ENCODE results near the gene GAGE2A. TPM values are rescaled to one million over a fixed set of nuclear protein-coding genes. Genes with fewer than 3 reads are reported as not detected.
"Not testable (repeated sequence)": the region's sequence is repeated elsewhere in the genome, so short reads cannot be mapped to it uniquely, and the experiment has no call there.

GAGE2A gene, protein sequence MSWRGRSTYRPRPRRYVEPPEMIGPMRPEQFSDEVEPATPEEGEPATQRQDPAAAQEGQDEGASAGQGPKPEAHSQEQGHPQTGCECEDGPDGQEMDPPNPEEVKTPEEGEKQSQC
- polyA plus RNA-seq (ENCODE audit: insufficient read depth in 1 of 5, insufficient read length in 5 of 5, low replicate concordance in 1 of 5) = not detected
- long read RNA-seq, donor 1 = 0 reads
- long read RNA-seq, donor 2 = 0 reads
- long read RNA-seq, donor 3 = 0 reads
- long read RNA-seq, donor 4 = 0 reads
- long read RNA-seq, donor 5 = 0 reads
- long read RNA-seq, donor 6 = 0 reads
- long read RNA-seq, donor 7 = 0 reads
- long read RNA-seq, donor 8 = 0 reads

DNA sequence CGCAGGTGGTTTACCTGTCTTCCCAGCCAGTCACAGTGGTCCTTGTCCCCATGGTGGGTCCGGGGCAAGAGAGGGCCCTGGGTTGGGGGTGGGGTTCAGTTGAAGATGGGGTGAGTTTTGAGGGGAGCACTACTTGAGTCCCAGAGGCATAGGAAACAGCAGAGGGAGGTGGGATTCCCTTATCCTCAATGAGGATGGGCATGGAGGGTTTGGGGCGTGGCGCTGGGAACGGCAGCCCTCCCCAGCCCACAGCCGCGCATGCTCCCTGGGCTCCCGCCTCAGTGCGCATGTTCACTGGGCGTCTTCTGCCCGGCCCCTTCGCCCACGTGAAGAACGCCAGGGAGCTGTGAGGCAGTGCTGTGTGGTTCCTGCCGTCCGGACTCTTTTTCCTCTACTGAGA, at the start of gene GAGE2A:
Gene GAGE2A, plus strand, starts transcription at position 301 of the 400 bp plus-strand sequence. CDS start 1,155 bp downstream, outside the sequence.
- DNase-seq = not testable (repeated sequence)

DNA sequence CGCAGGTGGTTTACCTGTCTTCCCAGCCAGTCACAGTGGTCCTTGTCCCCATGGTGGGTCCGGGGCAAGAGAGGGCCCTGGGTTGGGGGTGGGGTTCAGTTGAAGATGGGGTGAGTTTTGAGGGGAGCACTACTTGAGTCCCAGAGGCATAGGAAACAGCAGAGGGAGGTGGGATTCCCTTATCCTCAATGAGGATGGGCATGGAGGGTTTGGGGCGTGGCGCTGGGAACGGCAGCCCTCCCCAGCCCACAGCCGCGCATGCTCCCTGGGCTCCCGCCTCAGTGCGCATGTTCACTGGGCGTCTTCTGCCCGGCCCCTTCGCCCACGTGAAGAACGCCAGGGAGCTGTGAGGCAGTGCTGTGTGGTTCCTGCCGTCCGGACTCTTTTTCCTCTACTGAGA, 47.9 kb upstream of the GAGE2A start, which contains the start of gene GAGE12D:
Gene GAGE12D, plus strand, starts transcription at position 301 of the 400 bp plus-strand sequence. CDS start 1,155 bp downstream, outside the sequence.
- DNase-seq = not testable (repeated sequence)

DNA sequence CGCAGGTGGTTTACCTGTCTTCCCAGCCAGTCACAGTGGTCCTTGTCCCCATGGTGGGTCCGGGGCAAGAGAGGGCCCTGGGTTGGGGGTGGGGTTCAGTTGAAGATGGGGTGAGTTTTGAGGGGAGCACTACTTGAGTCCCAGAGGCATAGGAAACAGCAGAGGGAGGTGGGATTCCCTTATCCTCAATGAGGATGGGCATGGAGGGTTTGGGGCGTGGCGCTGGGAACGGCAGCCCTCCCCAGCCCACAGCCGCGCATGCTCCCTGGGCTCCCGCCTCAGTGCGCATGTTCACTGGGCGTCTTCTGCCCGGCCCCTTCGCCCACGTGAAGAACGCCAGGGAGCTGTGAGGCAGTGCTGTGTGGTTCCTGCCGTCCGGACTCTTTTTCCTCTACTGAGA, 38.3 kb upstream of the GAGE2A start, which contains the start of gene GAGE12E:
Gene GAGE12E, plus strand, starts transcription at position 301 of the 400 bp plus-strand sequence. CDS start 1,155 bp downstream, outside the sequence.
- not testable (repeated sequence) for DNase-seq

DNA sequence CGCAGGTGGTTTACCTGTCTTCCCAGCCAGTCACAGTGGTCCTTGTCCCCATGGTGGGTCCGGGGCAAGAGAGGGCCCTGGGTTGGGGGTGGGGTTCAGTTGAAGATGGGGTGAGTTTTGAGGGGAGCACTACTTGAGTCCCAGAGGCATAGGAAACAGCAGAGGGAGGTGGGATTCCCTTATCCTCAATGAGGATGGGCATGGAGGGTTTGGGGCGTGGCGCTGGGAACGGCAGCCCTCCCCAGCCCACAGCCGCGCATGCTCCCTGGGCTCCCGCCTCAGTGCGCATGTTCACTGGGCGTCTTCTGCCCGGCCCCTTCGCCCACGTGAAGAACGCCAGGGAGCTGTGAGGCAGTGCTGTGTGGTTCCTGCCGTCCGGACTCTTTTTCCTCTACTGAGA, 28.8 kb upstream of the GAGE2A start, which contains the start of gene GAGE12F:
Gene GAGE12F, plus strand, starts transcription at position 301 of the 400 bp plus-strand sequence. CDS start 1,155 bp downstream, outside the sequence.
- not testable (repeated sequence) for DNase-seq

DNA sequence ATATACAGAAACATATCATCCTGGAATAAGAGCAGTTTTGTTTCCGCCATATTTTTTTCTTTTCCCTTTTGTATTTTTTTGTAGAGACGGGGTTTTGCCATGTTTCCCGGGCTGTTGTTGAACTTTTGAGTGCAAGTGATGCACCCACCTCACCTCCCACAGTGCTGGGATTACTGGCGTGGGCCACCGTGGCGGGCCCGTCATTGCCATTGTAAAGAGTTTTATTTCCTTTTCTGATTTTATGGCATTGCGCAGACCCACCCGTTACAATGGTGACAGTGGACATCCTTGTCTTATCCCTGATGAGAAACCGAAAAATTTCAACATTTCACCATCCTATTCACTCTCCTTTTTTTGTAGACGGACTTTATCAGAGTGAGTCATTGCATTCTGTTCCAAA, 20.6 kb upstream of the GAGE2A start:
- not testable (repeated sequence) for DNase-seq

DNA sequence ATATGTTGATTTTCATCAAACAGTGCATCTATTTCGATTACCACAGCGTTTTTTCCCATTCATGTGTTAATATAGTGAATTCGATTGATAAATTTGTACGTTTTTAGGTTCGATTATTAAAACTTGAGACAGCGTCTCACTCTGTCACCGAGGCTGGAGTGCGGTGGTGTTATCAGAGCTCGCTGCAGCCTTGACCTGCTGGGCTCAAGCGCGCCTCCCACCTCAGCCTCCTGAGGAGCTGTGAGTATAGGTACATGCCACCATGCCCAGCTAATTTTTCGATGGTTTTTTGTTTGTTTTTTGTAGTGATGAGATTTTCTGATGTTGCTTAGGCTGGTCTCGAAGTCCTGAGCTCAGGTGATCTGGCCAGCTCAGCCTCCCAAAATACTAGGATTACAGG, 20.1 kb upstream of the GAGE2A start:
- DNase-seq = not testable (repeated sequence)

DNA sequence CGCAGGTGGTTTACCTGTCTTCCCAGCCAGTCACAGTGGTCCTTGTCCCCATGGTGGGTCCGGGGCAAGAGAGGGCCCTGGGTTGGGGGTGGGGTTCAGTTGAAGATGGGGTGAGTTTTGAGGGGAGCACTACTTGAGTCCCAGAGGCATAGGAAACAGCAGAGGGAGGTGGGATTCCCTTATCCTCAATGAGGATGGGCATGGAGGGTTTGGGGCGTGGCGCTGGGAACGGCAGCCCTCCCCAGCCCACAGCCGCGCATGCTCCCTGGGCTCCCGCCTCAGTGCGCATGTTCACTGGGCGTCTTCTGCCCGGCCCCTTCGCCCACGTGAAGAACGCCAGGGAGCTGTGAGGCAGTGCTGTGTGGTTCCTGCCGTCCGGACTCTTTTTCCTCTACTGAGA, 19.2 kb upstream of the GAGE2A start, which contains the start of gene GAGE12G:
Gene GAGE12G, plus strand, starts transcription at position 301 of the 400 bp plus-strand sequence. CDS start 1,155 bp downstream, outside the sequence.
- not testable (repeated sequence) for DNase-seq

DNA sequence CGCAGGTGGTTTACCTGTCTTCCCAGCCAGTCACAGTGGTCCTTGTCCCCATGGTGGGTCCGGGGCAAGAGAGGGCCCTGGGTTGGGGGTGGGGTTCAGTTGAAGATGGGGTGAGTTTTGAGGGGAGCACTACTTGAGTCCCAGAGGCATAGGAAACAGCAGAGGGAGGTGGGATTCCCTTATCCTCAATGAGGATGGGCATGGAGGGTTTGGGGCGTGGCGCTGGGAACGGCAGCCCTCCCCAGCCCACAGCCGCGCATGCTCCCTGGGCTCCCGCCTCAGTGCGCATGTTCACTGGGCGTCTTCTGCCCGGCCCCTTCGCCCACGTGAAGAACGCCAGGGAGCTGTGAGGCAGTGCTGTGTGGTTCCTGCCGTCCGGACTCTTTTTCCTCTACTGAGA, 9.6 kb upstream of the GAGE2A start, which contains the start of gene GAGE12H:
Gene GAGE12H, plus strand, starts transcription at position 301 of the 400 bp plus-strand sequence. CDS start 1,155 bp downstream, outside the sequence.
- not testable (repeated sequence) for DNase-seq

DNA sequence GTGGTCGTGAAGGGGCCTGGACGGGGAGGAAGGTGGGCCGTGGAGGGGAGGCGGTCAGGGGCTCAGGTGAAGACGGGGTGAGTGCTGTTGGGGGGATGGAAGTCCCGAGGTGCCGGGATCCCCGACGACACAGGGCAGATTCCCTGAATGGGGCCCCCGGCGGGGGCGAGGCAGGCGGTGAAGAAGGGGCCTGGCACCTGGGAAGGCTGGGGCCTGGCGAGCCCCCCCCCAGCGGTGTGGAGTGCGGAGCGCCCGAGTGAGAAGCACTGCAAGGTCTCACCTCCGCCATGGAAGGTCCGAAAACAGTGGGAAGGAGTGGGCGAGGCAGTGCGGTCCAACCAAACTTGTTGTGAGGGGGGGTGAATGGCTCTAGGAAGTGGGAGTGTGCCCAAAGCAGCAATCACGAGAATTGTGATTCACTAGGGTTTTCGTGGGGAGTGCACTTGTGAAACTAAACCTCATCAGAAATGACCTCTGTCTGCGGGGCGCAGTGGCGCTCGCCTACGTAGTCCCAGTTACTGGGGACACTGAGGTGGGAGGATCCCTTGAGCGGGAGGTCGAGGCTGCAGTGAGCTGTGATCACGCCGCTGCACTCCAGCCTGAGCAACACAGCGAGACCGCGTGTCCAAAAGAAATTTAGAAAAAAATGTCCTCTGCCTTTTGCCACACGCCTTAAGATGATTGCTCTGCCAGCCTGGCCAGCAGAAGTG, 628 bp downstream of the GAGE2A start:
- DNase-seq = not testable (repeated sequence)

DNA sequence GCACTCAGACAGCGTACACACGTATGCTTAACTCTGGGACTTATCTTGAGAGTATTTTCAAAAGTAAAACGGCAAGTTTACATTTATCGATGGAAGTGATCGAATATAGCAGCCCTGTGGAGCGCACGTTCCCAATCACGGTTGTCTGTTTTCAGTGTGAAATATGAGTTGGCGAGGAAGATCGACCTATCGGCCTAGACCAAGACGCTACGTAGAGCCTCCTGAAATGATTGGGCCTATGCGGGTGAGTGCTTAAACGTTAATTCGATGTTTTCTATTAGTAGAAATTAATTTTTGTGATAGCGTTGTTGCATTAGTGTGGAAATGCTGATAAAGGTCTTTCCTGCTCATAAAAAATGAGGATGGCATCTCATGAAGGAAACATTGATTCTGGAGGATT, 1.2 kb downstream of the GAGE2A start:
- DNase-seq = not testable (repeated sequence)

DNA sequence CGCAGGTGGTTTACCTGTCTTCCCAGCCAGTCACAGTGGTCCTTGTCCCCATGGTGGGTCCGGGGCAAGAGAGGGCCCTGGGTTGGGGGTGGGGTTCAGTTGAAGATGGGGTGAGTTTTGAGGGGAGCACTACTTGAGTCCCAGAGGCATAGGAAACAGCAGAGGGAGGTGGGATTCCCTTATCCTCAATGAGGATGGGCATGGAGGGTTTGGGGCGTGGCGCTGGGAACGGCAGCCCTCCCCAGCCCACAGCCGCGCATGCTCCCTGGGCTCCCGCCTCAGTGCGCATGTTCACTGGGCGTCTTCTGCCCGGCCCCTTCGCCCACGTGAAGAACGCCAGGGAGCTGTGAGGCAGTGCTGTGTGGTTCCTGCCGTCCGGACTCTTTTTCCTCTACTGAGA, 9.4 kb downstream of the GAGE2A start, which contains the start of gene GAGE1:
Gene GAGE1, plus strand, starts transcription at position 301 of the 400 bp plus-strand sequence. CDS start 1,155 bp downstream, outside the sequence.
- not testable (repeated sequence) for DNase-seq

DNA sequence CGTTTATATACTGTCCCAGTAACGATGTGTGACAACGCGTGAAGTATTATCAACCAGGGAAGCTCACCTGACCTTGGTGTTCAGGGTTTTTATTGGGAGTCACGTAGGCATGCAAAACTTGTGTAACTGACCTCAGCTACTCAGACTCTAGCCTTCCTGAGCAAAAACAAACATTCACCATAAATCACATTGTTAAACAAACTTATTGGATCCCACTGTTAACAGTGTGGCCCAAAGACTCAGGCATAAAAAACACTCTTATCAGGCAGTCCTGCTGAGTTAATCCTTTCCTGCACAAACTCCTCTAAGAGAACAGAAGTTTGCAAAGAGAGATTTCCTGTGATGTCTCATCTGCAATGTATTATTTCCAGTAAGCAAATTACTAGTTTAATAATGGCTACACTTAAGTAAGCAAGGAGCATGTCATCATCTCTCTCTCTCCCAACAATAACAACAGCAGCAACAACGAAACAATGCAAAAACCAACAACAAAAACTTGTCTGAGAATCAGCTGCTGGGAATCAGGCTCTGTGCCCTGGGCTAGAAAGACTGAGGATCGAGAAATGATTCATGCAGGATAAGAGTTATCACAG, 21.5 kb downstream of the GAGE2A start:
- no peak for DNase-seq

DNA sequence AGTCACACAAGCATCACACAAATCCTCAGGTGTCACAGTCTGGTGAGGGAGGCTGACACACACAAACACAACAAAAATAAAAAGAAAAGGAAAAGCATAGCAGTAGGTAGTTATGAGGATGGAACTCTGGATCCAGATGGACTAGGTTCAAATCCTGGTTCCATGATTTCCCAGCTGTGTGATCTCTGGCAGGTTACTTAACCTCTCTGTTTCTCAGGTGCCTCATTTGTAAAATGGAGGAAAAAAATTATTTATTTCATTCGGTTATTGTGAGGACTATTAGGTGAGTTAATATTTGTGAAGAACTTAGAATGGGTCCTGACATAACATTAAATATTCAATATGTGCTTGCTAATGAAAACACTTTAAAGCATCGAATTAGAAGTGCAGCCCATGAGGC, 29.3 kb downstream of the GAGE2A start:
- no peak for DNase-seq

DNA sequence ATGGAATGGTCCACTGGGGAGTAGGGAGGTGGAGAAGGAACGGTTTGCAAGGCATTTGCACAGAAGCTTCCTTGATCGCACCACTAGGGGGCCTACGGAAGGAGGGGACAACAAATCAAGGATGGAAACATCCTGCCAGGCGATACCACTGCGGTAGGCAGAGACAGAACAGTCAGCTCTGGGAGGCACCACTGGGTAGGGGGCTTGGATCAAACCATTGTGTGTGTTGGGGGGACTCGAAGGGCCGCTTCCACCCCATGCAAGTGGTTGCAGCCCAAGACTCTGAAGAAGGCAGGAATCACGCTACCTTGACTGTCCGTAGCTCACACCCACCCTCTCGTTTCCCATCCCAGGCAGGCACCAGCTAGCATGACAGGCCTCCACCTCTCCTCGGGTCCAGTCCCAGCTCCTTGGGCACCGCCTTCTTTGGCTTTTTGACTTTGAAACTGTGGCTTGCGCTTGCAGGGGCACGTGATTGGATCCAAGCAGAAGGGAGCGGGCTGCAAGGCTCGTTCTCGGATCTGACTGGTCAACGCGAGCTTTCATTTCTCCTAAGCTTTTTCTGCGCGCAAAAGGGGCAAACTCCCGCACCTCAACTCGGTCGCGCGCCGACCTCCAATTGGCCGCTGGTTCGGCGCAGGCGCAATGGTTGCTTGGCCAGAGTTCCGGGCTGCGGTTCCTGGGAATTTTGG, 37.9 kb downstream of the GAGE2A start:
- DNase-seq = peak in 1 of 2 donors; percentile 4

DNA sequence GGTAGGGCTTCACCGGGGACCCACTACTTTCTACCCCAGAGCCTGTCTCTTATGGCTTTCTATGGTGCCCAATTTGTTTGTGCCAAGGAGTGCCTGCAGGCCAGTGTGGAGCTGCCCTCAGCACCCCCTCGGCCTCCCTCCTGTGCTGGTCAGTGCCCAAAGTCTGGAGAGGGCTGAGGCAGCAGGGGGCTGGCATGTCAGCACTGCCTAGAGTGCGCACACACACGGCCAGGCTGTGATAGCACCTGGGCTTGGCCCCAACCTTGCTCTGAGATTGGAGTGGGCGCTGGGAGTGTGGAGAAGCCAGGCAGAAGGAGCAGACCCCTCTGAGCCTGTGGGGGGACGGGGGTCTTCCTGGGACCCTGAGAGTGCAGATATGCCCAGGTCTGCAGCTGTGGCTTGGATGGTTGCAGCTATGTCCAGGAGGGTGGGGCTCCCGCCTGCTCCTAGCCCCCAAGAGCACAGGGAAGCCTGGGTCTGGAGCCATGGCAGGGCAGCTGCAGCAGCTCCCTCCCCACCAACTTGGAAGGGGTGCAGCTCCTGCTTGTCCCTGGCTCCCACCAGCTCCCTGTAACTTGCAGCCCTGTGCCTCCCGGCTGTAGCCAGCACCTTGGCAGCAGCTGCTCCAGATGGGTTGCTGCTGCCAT, 55.8 kb downstream of the GAGE2A start:
- DNase-seq = no peak

Other genes with a start within 250 kb of the GAGE2A start
- gene GAGE12C, start 57.3 kb upstream of the GAGE2A start, polyA plus RNA-seq (ENCODE audit: insufficient read depth in 1 of 5, insufficient read length in 5 of 5, low replicate concordance in 1 of 5) = not detected
- not detected for gene GAGE12D, start 47.8 kb upstream of the GAGE2A start, polyA plus RNA-seq (ENCODE audit: insufficient read depth in 1 of 5, insufficient read length in 5 of 5, low replicate concordance in 1 of 5)
- gene GAGE12E, start 38.2 kb upstream of the GAGE2A start, polyA plus RNA-seq (ENCODE audit: insufficient read depth in 1 of 5, insufficient read length in 5 of 5, low replicate concordance in 1 of 5) = not detected
- not detected for gene GAGE12F, start 28.7 kb upstream of the GAGE2A start, polyA plus RNA-seq (ENCODE audit: insufficient read depth in 1 of 5, insufficient read length in 5 of 5, low replicate concordance in 1 of 5)
- gene GAGE12G, start 19.1 kb upstream of the GAGE2A start, polyA plus RNA-seq (ENCODE audit: insufficient read depth in 1 of 5, insufficient read length in 5 of 5, low replicate concordance in 1 of 5) = not detected
- not detected for gene GAGE12H, start 9.5 kb upstream of the GAGE2A start, polyA plus RNA-seq (ENCODE audit: insufficient read depth in 1 of 5, insufficient read length in 5 of 5, low replicate concordance in 1 of 5)
- not detected for gene GAGE1, start 9.5 kb downstream of the GAGE2A start, polyA plus RNA-seq (ENCODE audit: insufficient read depth in 1 of 5, insufficient read length in 5 of 5, low replicate concordance in 1 of 5)
- gene PAGE1, start 106.5 kb downstream of the GAGE2A start, polyA plus RNA-seq (ENCODE audit: insufficient read depth in 1 of 5, insufficient read length in 5 of 5, low replicate concordance in 1 of 5) = not detected
- gene PAGE4, start 239.8 kb downstream of the GAGE2A start, polyA plus RNA-seq (ENCODE audit: insufficient read depth in 1 of 5, insufficient read length in 5 of 5, low replicate concordance in 1 of 5) = under 1 TPM in 2 of 5 donors, not detected in 3; 0.34 to 0.55 TPM